Measurements from ENCODE around the gene NUP188. TPM values are rescaled to one million over a fixed set of nuclear protein-coding genes. Genes with fewer than 3 reads are reported as not detected.

The NUP188 gene
- total RNA-seq, 3 donors from 2014 or later (not counting 1 experiment from before 2014, with no cell fraction given): 53.9 to 66.4 (median 58.3) TPM

DNA sequence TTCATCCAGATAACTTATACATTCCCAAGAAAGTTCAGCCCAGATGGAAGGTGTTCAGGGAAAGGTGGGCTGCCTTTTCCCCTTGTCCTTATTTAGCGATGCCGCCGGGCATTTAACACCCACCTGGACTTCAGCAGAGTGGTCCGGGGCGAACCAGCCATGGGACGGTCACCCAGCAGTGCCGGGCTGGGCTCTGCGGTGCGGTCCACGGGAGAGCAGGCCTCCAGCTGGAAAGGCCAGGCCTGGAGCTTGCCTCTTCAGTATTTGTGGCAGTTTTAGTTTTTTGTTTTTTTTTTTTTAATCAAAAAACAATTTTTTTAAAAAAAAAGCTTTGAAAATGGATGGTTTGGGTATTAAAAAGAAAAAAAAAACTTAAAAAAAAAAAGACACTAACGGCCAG, 30.8 kb upstream of the NUP188 start:
- TF ChIP-seq, protein P1, sequence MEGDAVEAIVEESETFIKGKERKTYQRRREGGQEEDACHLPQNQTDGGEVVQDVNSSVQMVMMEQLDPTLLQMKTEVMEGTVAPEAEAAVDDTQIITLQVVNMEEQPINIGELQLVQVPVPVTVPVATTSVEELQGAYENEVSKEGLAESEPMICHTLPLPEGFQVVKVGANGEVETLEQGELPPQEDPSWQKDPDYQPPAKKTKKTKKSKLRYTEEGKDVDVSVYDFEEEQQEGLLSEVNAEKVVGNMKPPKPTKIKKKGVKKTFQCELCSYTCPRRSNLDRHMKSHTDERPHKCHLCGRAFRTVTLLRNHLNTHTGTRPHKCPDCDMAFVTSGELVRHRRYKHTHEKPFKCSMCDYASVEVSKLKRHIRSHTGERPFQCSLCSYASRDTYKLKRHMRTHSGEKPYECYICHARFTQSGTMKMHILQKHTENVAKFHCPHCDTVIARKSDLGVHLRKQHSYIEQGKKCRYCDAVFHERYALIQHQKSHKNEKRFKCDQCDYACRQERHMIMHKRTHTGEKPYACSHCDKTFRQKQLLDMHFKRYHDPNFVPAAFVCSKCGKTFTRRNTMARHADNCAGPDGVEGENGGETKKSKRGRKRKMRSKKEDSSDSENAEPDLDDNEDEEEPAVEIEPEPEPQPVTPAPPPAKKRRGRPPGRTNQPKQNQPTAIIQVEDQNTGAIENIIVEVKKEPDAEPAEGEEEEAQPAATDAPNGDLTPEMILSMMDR (IDR thresholded peaks at IDR 0.05): no peak
- Histone ChIP-seq H3K27ac (ENCODE audit: low read length) (no peak overlapping the region), H3K9me3 (ENCODE audit: control insufficient read depth, insufficient read depth, low read length) (no peaks in the 10 kb centered on the region), H3K27me3 (ENCODE audit: control insufficient read depth, insufficient read depth, low read length) (no peaks in the 10 kb centered on the region), H3K4me1 (ENCODE audit: control insufficient read depth, insufficient read depth, low read length) (peaks cover 26% of the 10 kb centered on the region), H3K36me3 (ENCODE audit: control insufficient read depth, insufficient read depth, low read length) (peaks cover 46% of the 10 kb centered on the region), H3K4me3 (ENCODE audit: low read length) (no peak overlapping the region)
- WGBS (ENCODE audit: insufficient coverage): 93% methylated on average over 11 of the region's 11 CpGs
- DNase-seq (no peak), ATAC-seq (no peak)
- Mint-ChIP-seq H3K9me3 (no peaks in the 10 kb centered on the region), H3K4me3 (no peak overlapping the region), H3K27me3 (ENCODE audit: low read depth in 2 of 2) (no peaks in the 10 kb centered on the region), H3K27ac (peak overlapping the region; percentile 48 to 58), H3K4me1 (peaks cover 18 to 49% of the 10 kb centered on the region in 2 donors), H3K36me3 (no peaks in the 10 kb centered on the region)
- intact Hi-C loops (cut with micrococcal nuclease): no loop called here

GRCh38 chr9:128917151-128917849, 30.2 kb upstream of the NUP188 start:
- Mint-ChIP-seq H3K27ac (peak overlapping the region; percentile 48 to 58), H3K36me3 (no peaks in the 10 kb centered on the region), H3K9me3 (no peaks in the 10 kb centered on the region), H3K4me1 (peaks cover 16 to 49% of the 10 kb centered on the region in 2 donors), H3K4me3 (no peak overlapping the region), H3K27me3 (ENCODE audit: low read depth in 2 of 2) (no peaks in the 10 kb centered on the region)
- Histone ChIP-seq H3K27me3 (ENCODE audit: control insufficient read depth, insufficient read depth, low read length) (no peaks in the 10 kb centered on the region), H3K4me1 (ENCODE audit: control insufficient read depth, insufficient read depth, low read length) (peaks cover 26% of the 10 kb centered on the region), H3K4me3 (ENCODE audit: low read length) (no peak overlapping the region), H3K27ac (ENCODE audit: low read length) (no peak overlapping the region), H3K36me3 (ENCODE audit: control insufficient read depth, insufficient read depth, low read length) (peaks cover 40% of the 10 kb centered on the region), H3K9me3 (ENCODE audit: control insufficient read depth, insufficient read depth, low read length) (no peaks in the 10 kb centered on the region)
- no peak for DNase-seq
- WGBS (ENCODE audit: insufficient coverage): 95% methylated on average over 26 of the region's 26 CpGs
- TF ChIP-seq, protein P1 (IDR thresholded peaks at IDR 0.05): no peak
- intact Hi-C loops (cut with micrococcal nuclease): no loop called here
- no peak for ATAC-seq

- no peak for DNase-seq
- Mint-ChIP-seq H3K36me3 (no peaks in the 10 kb centered on the region), H3K27ac (peak overlapping the region; percentile 77 to 83), H3K4me3 (no peak overlapping the region), H3K4me1 (peaks cover 6 to 40% of the 10 kb centered on the region in 2 donors), H3K9me3 (no peaks in the 10 kb centered on the region), H3K27me3 (ENCODE audit: low read depth in 2 of 2) (no peaks in the 10 kb centered on the region)
- TF ChIP-seq, protein P1 (IDR thresholded peaks at IDR 0.05): no peak
- H3K4me3 ChIP-seq (ENCODE audit: low read length): no peak overlapping the region
- intact Hi-C loops (cut with micrococcal nuclease): no loop called here
- peaks cover 37% of the 10 kb centered on the region for H3K36me3 ChIP-seq (ENCODE audit: control insufficient read depth, insufficient read depth, low read length)
- H3K27ac ChIP-seq (ENCODE audit: low read length): no peak overlapping the region
- H3K4me1 ChIP-seq (ENCODE audit: control insufficient read depth, insufficient read depth, low read length): peaks cover 28% of the 10 kb centered on the region
- ATAC-seq: no peak
- 72% methylated on average over 2 of the region's 2 CpGs for WGBS (ENCODE audit: insufficient coverage)
- H3K9me3 ChIP-seq (ENCODE audit: control insufficient read depth, insufficient read depth, low read length): no peaks in the 10 kb centered on the region
- no peaks in the 10 kb centered on the region for H3K27me3 ChIP-seq (ENCODE audit: control insufficient read depth, insufficient read depth, low read length)
These were observed 28.6 kb upstream of the NUP188 start for GRCh38 chr9:128918921-128919320.

Data from natural killer cell (primary cell).